ENCODE data around the gene S100PBP.

Gene S100PBP

GRCh38 chr1:32818804-32819541 lies 1.5 kb downstream of the S100PBP start:
- in situ Hi-C loops (cut with MboI; ENCODE audit: low sequenced_read_pairs) = no loop called here

DNA sequence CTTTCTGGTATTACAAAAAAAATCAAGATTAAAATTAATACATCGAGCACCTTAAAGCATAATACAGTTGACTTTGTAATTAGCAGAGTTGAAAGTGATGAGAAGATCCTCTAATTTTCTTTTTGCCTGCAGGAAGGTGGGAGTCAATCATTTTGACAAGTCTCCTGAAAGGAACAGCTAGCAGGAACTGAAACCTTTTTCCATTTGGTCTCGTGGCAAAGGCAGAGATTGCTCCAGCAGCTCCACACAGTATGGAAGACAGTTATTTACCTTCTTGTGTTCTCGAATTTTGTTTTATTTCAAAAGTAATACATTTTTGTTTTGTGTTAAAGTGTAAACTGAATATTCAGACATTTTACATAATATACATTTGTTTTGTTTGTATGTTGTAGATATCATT lies 7.7 kb downstream of the S100PBP start:
- in situ Hi-C loops (cut with MboI; ENCODE audit: low sequenced_read_pairs) = no loop called here

DNA sequence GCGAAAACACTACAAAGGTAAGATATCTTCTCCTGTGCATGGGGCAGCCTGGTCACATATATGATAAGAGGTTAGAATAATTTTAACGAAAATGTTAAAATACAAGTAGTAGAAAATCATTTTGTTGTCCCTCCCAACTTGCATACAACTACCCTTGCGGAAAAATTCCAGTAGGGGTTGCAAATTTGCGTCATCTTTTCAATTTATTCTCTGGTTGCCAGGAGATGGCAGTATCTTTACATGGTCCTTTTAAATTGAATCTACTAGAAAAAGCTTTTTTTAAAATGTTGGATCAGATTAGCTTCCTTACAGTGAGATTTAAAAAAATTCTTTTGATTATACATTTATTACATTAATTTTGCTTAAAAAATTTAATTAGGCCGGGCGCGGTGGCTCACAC lies 10.9 kb downstream of the S100PBP start:
- in situ Hi-C loops (cut with MboI; ENCODE audit: low sequenced_read_pairs) = no loop called here

DNA sequence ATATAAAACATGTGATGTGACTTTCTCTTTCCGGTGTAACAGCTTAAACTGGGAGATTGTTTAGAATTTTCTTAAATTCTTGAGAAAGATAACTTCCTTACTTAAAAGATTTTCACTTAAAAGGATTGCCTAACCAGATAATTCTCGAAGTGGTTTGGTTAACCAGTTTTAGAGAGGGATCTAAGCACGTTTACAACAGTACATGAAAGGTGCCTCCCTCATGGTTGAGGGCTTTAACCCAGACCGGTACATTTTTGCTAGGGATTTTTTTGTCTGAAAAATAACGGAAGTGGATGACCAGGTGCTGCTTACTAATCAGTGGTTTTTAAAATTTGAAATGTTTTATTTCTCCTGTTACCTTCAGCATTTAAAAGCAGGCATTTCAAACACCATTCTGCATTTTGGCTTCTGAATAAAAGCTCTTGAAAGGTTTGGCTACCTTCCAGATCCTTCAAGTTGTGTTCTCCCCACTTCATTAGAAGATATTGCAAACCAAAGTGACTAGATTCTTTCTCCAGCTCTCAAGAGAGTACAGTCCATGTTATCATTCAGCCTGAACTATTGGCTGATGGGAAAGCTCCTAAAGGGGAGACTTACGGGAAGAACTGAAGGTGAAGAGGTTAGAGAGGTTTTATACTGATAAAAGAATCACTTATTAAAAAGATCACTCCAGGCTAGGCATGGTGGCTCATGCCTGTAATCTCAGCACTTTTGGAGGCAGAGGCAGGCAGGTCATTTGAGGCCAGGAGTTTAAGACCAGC lies 12.8 kb downstream of the S100PBP start:
- in situ Hi-C loops (cut with MboI; ENCODE audit: low sequenced_read_pairs) = no loop called here

DNA sequence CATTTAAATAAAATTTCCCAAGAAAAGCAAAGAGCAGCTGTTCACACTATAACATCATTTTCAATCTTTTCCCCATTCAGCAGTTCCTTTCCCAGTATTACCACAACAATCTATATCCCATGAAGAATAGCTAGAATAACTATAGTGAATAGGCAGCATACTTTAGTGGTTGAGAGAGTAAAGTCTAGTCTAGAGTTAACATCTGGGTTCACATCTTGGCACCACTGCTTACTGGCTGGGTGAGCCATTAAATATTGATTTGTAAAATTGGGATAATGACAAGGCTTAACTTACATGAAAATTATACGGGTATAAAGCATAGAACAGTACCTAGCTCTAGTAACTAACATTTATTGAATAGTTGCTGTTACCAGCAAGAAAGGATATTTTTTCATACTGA lies 14.4 kb downstream of the S100PBP start:
- in situ Hi-C loops (cut with MboI; ENCODE audit: low sequenced_read_pairs) = no loop called here

GRCh38 chr1:32848354-32849063 lies 31.1 kb downstream of the S100PBP start:
- in situ Hi-C loops (cut with MboI; ENCODE audit: low sequenced_read_pairs) = no loop called here

DNA sequence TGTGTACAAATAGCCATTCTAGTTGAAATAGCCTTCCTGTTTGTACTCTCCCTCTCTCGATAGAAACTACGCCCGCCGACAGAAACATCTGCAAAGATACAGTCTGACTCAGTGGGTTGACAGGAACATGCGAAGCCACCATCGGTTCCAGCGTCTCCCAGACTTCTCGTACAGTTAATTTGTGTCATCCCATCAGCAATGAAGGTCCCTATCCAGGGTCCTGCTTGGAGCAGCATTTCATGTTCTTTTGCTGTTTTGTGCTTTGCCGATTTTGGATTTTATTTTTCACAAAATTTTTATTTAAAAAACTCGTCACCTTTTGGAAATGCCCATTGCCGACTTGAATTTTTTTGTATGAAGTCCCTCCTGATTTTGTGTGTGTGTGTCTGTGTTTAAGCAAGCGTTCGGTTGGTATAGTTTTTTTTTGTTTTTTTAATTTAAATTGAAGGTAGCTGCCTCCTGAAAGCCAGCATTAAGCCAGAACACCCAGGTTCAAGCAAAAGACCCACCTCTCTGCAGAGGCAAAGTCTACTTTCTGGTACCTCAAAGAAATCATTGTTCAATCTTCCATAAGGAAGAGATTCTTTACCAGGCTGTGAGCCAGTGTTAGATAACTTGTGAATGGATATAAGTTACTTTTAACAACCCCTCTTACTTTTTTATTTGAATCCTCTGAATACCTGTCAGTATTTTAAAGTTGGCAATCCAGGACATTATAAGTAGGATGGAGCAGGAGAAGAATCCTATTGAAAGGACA lies 38.6 kb downstream of the S100PBP start:
- in situ Hi-C loops (cut with MboI; ENCODE audit: low sequenced_read_pairs) = no loop called here

- in situ Hi-C loops (cut with MboI; ENCODE audit: low sequenced_read_pairs) = no loop called here
Observed at GRCh38 chr1:32858136-32858535, 40.7 kb downstream of the S100PBP start.

- in situ Hi-C loops (cut with MboI; ENCODE audit: low sequenced_read_pairs) = no loop called here
Observed at GRCh38 chr1:32858791-32859190, 41.3 kb downstream of the S100PBP start.

- in situ Hi-C loops (cut with MboI; ENCODE audit: low sequenced_read_pairs) = no loop called here
Observed at GRCh38 chr1:32859915-32860314, 42.5 kb downstream of the S100PBP start.

DNA sequence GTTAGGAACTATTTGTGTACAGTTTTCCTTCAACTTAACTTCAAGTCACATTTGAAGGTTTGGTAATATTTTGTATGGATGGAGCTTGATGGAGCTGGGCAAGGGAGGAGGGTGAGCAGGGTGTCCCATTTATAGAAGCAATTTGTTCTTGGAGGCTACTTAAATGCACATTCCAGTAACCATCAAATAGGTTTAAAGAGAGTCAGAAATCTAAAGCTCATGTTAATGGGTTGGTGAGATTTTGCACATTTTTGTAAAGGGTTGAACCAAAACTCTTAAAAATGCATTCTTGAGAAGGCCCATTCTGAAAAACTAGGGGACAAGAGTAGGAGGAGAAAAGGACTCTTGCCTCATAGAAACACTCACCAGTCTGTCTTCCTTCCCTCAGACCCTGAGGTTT lies 43.1 kb downstream of the S100PBP start:
- in situ Hi-C loops (cut with MboI; ENCODE audit: low sequenced_read_pairs) = no loop called here

DNA sequence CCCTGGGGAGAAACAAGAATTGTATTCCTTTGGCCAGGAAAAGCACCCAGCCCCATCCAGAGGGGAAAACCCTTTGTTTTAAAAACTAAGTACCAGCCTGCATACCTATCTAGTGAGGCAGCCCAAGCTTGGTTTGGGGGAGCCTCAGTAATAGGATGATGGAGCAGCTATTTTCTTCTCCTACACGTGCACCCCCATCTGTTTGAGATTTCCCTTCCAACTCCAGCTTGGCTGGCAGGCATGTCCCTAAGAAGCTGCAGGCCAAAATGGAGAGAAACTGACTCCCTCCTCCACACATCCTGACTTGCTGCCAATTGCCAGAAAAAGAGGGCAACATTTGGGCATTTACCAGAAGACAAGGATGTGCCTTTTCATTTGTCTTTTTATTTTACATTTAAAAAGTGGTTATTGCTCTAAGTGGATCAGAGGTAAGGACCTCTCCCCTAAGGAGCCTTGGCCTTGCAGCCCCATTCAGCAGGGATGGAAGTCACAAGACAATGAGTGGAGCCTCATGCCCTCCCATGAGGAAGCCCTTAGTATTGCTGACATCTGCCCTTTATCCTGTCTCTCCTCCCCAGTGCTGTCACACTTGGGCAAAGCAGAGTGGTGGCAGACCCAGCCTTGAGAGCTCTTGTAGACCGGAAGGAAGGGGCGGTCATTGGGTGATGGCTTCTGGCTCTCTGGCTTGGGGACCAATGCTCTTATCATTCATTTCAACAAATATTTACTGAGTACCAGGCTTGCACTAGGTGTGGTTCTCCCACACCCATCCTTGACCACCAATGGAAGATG lies 44.6 kb downstream of the S100PBP start:
- in situ Hi-C loops (cut with MboI; ENCODE audit: low sequenced_read_pairs) = no loop called here

GRCh38 chr1:32863218-32863880 lies 45.9 kb downstream of the S100PBP start:
- in situ Hi-C loops (cut with MboI; ENCODE audit: low sequenced_read_pairs) = no loop called here

DNA sequence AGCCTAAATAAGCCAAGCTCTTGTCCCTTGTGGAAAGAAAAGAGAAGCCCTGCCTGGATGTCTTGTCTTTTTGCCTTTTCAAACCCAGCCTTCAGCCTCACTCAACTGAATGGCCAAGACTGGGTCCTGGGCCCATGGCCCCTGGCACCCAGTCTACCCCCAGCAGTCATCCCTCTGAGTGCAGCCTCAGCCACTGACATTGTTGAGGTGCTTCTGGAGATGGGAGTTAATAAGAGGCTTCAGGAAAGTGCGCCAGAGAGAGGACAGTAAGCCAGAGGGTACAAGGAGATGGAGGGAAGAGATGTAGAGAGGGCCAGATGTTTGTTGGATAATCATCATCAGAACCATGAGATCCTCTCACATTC lies 46.4 kb downstream of the S100PBP start:
- in situ Hi-C loops (cut with MboI; ENCODE audit: low sequenced_read_pairs) = no loop called here

DNA sequence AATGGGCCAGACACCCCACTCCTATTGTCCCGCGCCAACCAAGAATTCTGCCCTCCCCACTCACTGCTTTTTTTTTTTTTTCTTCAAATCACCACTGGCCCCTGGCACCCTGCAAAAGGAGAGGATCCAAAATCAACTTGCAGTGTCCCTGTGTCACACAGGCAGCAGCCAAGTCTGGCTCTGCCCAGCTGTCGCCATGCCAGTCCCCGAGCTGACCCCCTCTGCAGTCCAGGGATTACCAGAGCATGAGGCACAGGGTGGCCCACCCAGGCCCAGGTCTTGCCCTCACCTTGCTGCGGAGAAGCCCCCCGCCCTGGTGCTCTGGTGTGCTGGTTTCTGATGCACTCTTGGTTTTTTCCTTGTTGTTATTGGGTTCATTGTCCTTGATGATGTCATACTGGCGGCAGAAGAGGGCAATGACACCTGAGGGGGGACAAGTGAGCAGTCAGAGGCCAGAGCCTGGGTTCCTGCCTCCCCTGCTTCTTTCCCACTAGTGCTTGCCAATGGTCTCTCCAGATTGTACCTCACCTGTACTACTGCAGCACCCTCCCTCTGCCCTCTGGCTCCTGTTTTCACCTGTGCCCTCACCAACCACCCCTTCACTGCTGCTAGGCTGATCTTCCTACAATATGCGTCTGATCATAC lies 47.0 kb downstream of the S100PBP start:
- in situ Hi-C loops (cut with MboI; ENCODE audit: low sequenced_read_pairs) = no loop called here

DNA sequence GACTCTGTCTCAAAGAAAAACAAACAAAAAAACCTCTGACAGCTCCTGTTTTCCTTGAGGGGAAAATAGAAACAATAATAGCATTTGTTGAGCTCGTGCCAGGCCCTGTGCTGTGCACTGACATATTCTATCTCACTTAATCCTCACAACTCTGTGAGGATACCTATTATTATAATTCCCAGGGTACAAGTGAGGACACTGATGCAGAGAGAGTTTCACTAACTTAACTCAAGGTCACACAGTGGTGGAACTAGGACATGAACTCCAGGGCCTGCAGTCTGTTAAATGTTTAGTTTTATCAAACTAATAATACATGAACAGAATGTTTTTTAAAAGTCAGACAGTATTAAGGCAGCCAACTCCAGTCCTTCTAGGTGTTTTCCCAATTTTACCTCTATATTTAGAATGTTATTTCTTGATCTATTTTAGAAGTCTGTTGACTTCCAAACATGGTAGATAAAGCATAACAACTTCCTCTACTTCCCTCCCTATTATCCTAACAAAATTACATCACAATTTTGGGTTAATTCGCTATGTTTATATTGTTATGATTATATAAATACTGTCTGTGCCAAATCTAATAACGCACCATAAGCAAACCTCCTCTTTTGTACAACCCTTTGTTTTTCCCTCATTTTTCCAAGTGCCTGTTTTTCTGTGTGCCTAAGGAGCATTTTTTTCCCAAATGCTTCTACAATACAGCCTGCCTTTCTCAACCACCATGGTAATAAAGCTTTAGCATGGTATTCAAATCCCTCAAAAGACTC lies 48.4 kb downstream of the S100PBP start:
- in situ Hi-C loops (cut with MboI; ENCODE audit: low sequenced_read_pairs) = no loop called here

DNA sequence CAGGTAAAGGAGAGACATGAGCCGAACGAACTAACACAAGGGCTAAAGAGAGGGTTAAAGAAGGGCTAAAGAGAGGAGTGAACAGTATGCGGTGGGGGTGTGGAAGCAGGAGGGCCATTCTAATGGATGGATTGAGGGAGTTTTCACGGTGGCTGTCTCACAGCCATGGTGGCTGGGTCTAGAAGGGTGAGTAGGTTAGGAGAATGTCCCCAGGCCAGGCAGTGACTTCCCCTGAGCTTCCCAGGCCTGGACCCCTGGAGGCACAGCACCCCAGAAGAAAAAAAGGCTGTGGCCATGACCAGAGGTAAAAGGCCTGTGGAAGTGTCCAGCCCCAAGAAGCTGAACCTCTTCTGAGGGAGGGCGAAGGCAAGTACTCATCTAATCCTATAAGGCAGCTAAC lies 49.7 kb downstream of the S100PBP start:
- in situ Hi-C loops (cut with MboI; ENCODE audit: low sequenced_read_pairs) = no loop called here

GRCh38 chr1:32867671-32868070 lies 50.2 kb downstream of the S100PBP start:
- in situ Hi-C loops (cut with MboI; ENCODE audit: low sequenced_read_pairs) = no loop called here

DNA sequence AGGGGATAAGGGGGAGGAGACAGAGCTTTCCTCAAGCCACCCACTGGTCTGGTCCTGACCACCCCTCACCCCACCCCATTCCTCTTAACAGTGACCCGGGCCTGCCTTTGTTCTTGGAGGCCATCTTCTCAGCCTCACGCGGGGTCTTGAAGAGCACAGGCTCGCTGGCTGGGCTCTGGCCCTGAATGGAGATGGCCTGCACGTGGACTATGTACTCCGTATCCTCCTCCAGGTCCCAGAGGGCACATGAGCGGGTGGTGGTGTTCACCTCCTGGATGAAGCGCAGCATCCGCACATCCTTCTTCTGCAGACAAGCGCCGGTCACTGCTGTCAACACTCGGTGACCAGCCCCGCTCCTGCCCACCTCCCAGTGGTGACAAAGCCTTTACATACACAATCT lies 50.6 kb downstream of the S100PBP start:
- in situ Hi-C loops (cut with MboI; ENCODE audit: low sequenced_read_pairs) = no loop called here
